Epithelial cell of prostate (primary cell): ENCODE measurements around the gene TBC1D3C.
"Not testable (repeated sequence)": the region's sequence is repeated elsewhere in the genome, so short reads cannot be mapped to it uniquely, and the experiment has no call there.

Source experiments
- DNase-seq: peaks from one replicate; pipeline ENCODE4 v3.0.0-alpha.2; 2011; ENCODE audit warnings: low read depth, low spot score
- H3K27ac ChIP-seq: fragments of 450-650 bp; 2 replicates; pipeline ENCODE4 v1.5.1; 2017; ENCODE audit warnings: mild to moderate bottlenecking

The TBC1D3C gene

DNA sequence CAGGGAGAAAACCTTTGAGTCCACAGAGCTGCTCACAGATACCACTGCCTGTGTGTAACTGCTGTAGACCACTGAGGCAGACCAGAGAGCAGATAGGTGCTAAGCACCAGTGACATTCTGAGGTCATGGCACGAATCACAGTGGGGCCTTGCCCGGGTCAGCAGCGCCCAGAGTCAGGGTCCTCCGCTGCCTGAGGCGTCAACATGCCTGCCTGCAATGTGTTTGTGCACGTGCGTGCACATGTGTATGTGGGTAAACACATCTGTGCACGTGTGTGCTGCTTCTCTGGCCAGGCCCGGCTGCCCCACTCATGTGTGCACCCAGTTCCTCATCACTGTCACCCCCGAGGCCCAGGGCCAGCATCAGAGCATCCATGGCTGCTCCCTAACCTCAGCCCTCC lies at the start of gene TBC1D3C:
Gene TBC1D3C, minus strand, starts transcription at position 101 of the 400 bp plus-strand sequence. CDS start 1,568 bp downstream, outside the sequence.
- DNase-seq, H3K27ac ChIP-seq: not testable (repeated sequence)

DNA sequence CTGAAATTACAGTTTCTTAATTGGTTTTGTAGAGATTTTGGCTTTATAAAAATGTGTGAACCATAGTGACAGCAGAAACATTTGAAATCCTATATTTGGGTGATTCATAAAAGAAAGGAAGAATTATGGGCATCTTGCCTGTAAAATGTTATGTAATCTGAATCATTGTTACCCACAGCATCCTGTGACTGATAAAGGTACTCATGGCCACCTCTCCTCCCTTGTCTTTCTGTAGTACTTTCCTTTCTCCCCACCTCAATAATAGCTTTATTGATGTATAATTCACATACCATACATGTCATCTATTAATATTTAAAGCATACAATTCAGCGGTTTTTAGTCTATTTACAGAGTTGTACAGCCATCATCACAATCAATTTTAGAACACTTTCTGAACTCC lies 30.8 kb upstream of the TBC1D3C start:
- H3K27ac ChIP-seq, DNase-seq: not testable (repeated sequence)

DNA sequence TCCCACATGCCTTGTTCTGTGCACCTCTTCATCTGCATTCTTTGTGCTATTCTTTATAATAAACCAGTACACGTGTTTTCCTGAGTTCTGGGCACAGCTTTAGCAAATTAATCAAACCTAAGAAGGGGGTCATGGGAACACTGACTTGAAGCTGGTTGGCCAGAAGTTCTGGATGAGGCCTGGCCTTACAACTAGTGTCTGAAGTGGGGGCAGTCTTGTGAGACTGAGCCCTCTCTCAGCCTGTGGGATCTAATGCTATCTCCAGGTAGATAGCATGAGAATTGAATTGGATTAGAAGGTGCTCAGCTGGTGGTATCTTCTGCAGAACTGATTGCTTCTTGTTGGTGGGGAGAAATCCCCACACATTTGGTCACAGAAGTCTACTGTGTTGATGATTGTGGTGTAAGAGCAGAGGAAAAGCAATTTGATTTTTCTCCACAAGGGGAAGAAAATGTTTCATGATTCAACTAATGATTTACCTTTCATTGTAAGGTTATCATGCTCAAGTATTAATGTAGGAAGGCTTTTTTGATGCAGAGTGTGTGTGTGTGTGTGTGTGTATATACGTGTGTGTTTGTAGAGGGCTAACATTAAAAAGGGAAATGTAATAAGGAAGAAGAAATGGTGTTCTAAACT lies 25.7 kb upstream of the TBC1D3C start:
- not testable (repeated sequence) for H3K27ac ChIP-seq, DNase-seq

DNA sequence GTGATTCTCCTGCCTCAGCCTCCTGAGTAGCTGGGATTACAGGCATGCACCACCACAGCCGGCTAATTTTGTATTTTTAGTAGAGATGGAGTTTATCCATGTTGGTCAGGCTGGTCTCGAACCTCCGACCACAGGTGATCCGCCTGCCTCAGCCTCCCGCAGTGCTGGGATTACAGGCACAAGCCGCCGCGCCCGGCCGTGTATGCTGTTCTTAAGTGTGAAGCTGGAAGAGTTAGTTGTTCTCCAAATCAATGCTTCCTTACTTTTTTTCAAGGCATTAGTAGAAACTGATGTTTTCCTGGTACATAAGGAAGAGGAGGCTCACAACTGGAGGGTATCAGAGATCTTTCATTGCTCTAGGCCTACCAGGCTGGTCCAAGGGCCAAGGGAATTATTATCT lies 19.7 kb upstream of the TBC1D3C start:
- not testable (repeated sequence) for H3K27ac ChIP-seq, DNase-seq

DNA sequence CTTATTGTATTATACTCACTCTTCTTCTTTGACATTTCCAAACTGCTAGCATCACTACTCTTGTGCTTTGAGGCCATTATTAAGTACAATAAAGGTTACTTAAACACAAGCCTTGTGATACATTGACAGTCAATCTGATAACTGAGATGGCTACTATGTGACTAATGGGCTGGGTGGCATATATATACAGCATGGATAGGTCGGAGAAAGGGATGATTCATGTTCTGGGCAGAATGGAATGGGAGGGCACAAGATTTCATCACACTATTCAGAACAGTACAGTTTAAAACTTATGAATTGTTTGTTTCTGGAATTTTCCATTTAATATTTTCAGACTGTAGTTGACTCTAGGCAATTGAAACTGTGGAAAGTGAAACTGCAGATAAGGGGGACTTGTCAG lies 18.9 kb upstream of the TBC1D3C start:
- not testable (repeated sequence) for DNase-seq, H3K27ac ChIP-seq
